K562 (cell line): ENCODE measurements around the gene PRR15L. TPM values are rescaled to one million over a fixed set of nuclear protein-coding genes. Genes with fewer than 3 reads are reported as not detected.
A peak's percentile ranks its signal among the peaks of the same experiment; 100 is the strongest.

Source experiments
- ADNP ChIP-seq: fragments of 200-800 bp; sonication (Bioruptor generic); IDR thresholded peaks from 2 replicates; pipeline ENCODE4 v1.6.1; 2016; ENCODE audit warnings: missing genetic modification characterization, missing compliant biosample characterization
- ARNT ChIP-seq, 2 experiments: fragments of 450-650 bp; IDR thresholded peaks; 2 replicates each; pipeline ENCODE4 v1.6.1; 2016; ENCODE audit warnings: mild to moderate bottlenecking in 1 of 2
- BRD9 ChIP-seq: fragments of 450-650 bp; IDR thresholded peaks from 2 replicates; pipeline ENCODE4 v1.6.1; 2018; ENCODE audit warnings: low read depth; ENCODE audit not compliant: partially characterized antibody
- ERF ChIP-seq: fragments of 450-650 bp; formaldehyde crosslinking; IDR thresholded peaks from 2 replicates; pipeline ENCODE4 v1.4.0; 2020; ENCODE audit warnings: mild to moderate bottlenecking, mixed read lengths
- ESRRA ChIP-seq: fragments of 450-650 bp; IDR thresholded peaks from 2 replicates; pipeline ENCODE4 v1.6.1; 2014; ENCODE audit warnings: low read depth, mild to moderate bottlenecking, moderate library complexity, borderline replicate concordance
- FOXP4 ChIP-seq: sonication (generic); formaldehyde crosslinking; IDR thresholded peaks from 2 replicates; pipeline ENCODE4 v1.8.0; 2022; ENCODE audit warnings: mild to moderate bottlenecking, missing genetic modification reagents, borderline replicate concordance
- GTF3C2 ChIP-seq: IDR thresholded peaks from 3 replicates; pipeline ENCODE4 v1.6.1; 2011; ENCODE audit warnings: borderline replicate concordance, mild to moderate bottlenecking, moderate library complexity; ENCODE audit not compliant: insufficient read length; ENCODE audit errors: extremely low read depth
- ILK ChIP-seq: fragments of 450-650 bp; IDR thresholded peaks from 2 replicates; pipeline ENCODE4 v1.6.1; 2016; ENCODE audit warnings: missing genetic modification characterization, low read depth, mild to moderate bottlenecking, missing compliant biosample characterization, moderate library complexity, borderline replicate concordance
- KDM5B ChIP-seq: fragments of 200-600 bp; sonication (generic); IDR thresholded peaks from 2 replicates; pipeline ENCODE4 v1.6.1; 2012; ENCODE audit warnings: low read depth, mild to moderate bottlenecking, moderate library complexity, low read length, control low read depth, inconsistent platforms; ENCODE audit not compliant: insufficient replicate concordance
- NELFE ChIP-seq: IDR thresholded peaks from 2 replicates; pipeline ENCODE4 v1.6.1; 2011; ENCODE audit warnings: mild to moderate bottlenecking; ENCODE audit not compliant: insufficient read depth, insufficient read length
- NR2C1 ChIP-seq, 2 experiments: fragments of 450-650 bp; IDR thresholded peaks; 2 replicates each; pipeline ENCODE4 v1.6.1; 2017; ENCODE audit warnings: mild to moderate bottlenecking in 2 of 2, antibody characterized with exemption in 1 of 2, inconsistent platforms in 1 of 2, missing compliant biosample characterization in 1 of 2, missing genetic modification characterization in 1 of 2
- PBX2 ChIP-seq, 2 experiments: IDR thresholded peaks in 1 of 2; conservative IDR thresholded peaks in 1 of 2; 2 replicates each; pipeline ENCODE4 v1.6.1; 2016; ENCODE audit warnings: low read depth in 2 of 2, mild to moderate bottlenecking in 1 of 2, missing compliant biosample characterization in 1 of 2, missing genetic modification characterization in 1 of 2, moderate library complexity in 1 of 2
- PPARD ChIP-seq: fragments of 250-450 bp; sonication (Bioruptor Pico); IDR thresholded peaks from 2 replicates; pipeline ENCODE4 v1.8.0; 2022; ENCODE audit warnings: inconsistent platforms, mild to moderate bottlenecking, moderate library complexity
- PURB ChIP-seq: sonication (generic); formaldehyde crosslinking; IDR thresholded peaks from 2 replicates; pipeline ENCODE4 v1.9.0; 2021; ENCODE audit warnings: low read depth, mild to moderate bottlenecking, missing genetic modification reagents
- RB1 ChIP-seq: fragments of 450-650 bp; IDR thresholded peaks from 2 replicates; pipeline ENCODE4 v1.6.1; 2017; ENCODE audit warnings: low read depth, mild to moderate bottlenecking
- SPI1 ChIP-seq: IDR thresholded peaks from 2 replicates; pipeline ENCODE4 v1.6.1; 2011; ENCODE audit warnings: low read depth, low read length, control low read depth, borderline replicate concordance
- TBP ChIP-seq: optimal IDR thresholded peaks from 2 replicates; pipeline ENCODE3; 2011; ENCODE audit warnings: low read depth, low read length, improper control_type of control experiment
- ZNF121 ChIP-seq: sonication (generic); formaldehyde crosslinking; conservative IDR thresholded peaks from 2 replicates; pipeline ENCODE4 v1.8.0; 2022; ENCODE audit warnings: missing genetic modification reagents
- ZNF655 ChIP-seq: fragments of 250-450 bp; sonication (Bioruptor Pico); IDR thresholded peaks from 2 replicates; pipeline ENCODE4 v1.5.0; 2021
- polyA plus RNA-seq, 8 experiments: library from polyadenylated mRNA; depleted of rRNA in 4 of 8; stranded (reverse) in 5 of 8; unstranded in 3 of 8; fragments of >200 nt; fragmentation: Nextera tagmentation in 2 of 8; fragmentation: Illumina TruSeq in 1 of 8; extraction: Ambion mirVana in 2 of 8; extraction: Trizol in 1 of 8; gene quantifications; 2 replicates each; pipeline versions ENCODE4 v1.2.1 to v1.2.3, GENCODE V29; 2011 to 2014; ENCODE audit warnings: inconsistent platforms in 1 of 8, missing spikeins in 1 of 8
- total RNA-seq, 7 experiments: library from RNA; depleted of rRNA in 6 of 7; stranded (reverse); fragments of >200 nt in 6 of 7; fragmentation: Illumina TruSeq in 2 of 7; extraction: Trizol in 2 of 7; gene quantifications; 2 replicates each; pipeline versions ENCODE4 v1.2.1 to v1.2.3, GENCODE V29; 2011 to 2021; ENCODE audit warnings: low replicate concordance in 1 of 7

The PRR15L gene
- total and polyA plus RNA-seq, 9 of the 15 experiments (the other 6 are each of a cell fraction or from before 2014, with no cell fraction given) = 0.03 TPM; not detected in 8

GRCh38 chr17:47946929-47947397 is 10.7 kb downstream of the PRR15L start (continued):
- TF ChIP-seq GTF3C2 = no peak
- no peak for TF ChIP-seq FOXP4 (CRISPR knock-in tag)
- TF ChIP-seq PPARD (CRISPR knock-in tag) = no peak
- TF ChIP-seq ILK (tag) = no peak
- peak; percentile 83 for TF ChIP-seq ESRRA
- no peak for TF ChIP-seq BRD9
- TF ChIP-seq ERF (CRISPR knock-in tag) = no peak
- no peak for TF ChIP-seq NR2C1 (IDR thresholded peaks at IDR 0.05)
- TF ChIP-seq NR2C1 (tag; IDR thresholded peaks at IDR 0.05) = no peak
- TF ChIP-seq ZNF121 (CRISPR knock-in tag) = no peak
- peak; percentile 70 for TF ChIP-seq PBX2 (CRISPR knock-in tag; IDR thresholded peaks at IDR 0.05; ENCODE audit: low read depth)
- TF ChIP-seq PBX2 (tag; conservative IDR thresholded peaks at IDR 0.05; ENCODE audit: low read depth) = peak; percentile 93
- no peak for TF ChIP-seq KDM5B
- no peak for TF ChIP-seq TBP
- no peak for TF ChIP-seq PURB (CRISPR knock-in tag)
- 0 out of 2 replicates have a peak, but pooled peaks have one; percentile 28 for TF ChIP-seq SPI1
- no peak for TF ChIP-seq RB1
- no peak for TF ChIP-seq ARNT (IDR thresholded peaks at IDR 0.05)
- TF ChIP-seq ADNP (tag) = no peak
- TF ChIP-seq NELFE = no peak
- TF ChIP-seq ZNF655 (CRISPR knock-in tag) = no peak
